Urinary bladder (tissue), 4 donors: Measurements from ENCODE around the gene SH3RF3. TPM values are rescaled to one million over a fixed set of nuclear protein-coding genes. Genes with fewer than 3 reads are reported as not detected.

Experiments
- DNase-seq: peaks from one replicate; pipeline ENCODE4 v3.0.0-alpha.2; 2015; ENCODE audit errors: extremely low spot score
- H3K27ac ChIP-seq: one replicate; pipeline ENCODE4 v1.5.1; 2013; ENCODE audit warnings: low read depth, mild to moderate bottlenecking, moderate library complexity
- H3K36me3 ChIP-seq: one replicate; pipeline ENCODE4 v1.6.1; 2013; ENCODE audit warnings: mild to moderate bottlenecking, moderate library complexity; ENCODE audit not compliant: insufficient read depth
- H3K4me1 ChIP-seq: one replicate; pipeline ENCODE4 v1.6.1; 2013; ENCODE audit warnings: mild to moderate bottlenecking, moderate library complexity; ENCODE audit not compliant: insufficient read depth
- H3K4me3 ChIP-seq: one replicate; pipeline ENCODE4 v1.5.1; 2013; ENCODE audit warnings: low read depth, low read length
- whole genome bisulfite sequencing: extraction: QIAGEN DNeasy Blood & Tissue Kit; methylation state at CpG from one replicate; pipeline ENCODE4 v1.1.7; 2013; 5-methylcytosine and 5-hydroxymethylcytosine counted together
- polyA plus RNA-seq: library from polyadenylated mRNA; stranded (reverse); fragments of 200-250 nt; gene quantifications from one replicate; pipeline ENCODE4 v1.2.3, GENCODE V29; 2013
- total RNA-seq: library from RNA; depleted of rRNA; stranded (reverse); fragments of >200 nt; gene quantifications from one replicate; pipeline ENCODE4 v1.2.3, GENCODE V29; 2014
- donor health status: healthy with polysubstance abuse.
- donor health status: healthy.

The SH3RF3 gene
- total and polyA plus RNA-seq, 2 donors = 3.6 to 12.6 TPM

DNA sequence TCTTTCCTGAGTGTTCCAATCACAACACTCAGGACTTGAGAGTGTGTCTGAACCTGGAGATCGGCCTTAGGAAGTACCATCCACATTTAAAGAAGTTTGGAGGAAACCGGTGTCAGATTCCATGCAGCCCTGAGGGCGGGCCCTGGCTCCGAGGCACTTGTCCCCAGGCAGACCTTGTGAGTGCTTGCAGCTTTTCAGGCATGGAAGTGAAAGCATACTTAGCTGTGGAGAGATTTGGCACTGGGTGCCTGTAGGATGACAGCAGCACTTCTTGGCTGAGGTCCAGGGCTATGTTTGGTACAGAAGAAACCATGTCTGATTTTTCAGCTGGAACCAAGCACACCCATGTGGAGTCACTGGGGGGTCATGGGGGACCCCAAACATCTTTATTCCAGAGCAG, 253.9 kb downstream of the SH3RF3 start:
- H3K36me3 ChIP-seq = no peaks in the 10 kb centered on the region
- DNase-seq = peak; percentile 13
- H3K4me3 ChIP-seq = no peak overlapping the region
- no peaks in the 10 kb centered on the region for H3K4me1 ChIP-seq
- 27% methylated on average over 4 of the region's 4 CpGs for WGBS
- no peak overlapping the region for H3K27ac ChIP-seq

DNA sequence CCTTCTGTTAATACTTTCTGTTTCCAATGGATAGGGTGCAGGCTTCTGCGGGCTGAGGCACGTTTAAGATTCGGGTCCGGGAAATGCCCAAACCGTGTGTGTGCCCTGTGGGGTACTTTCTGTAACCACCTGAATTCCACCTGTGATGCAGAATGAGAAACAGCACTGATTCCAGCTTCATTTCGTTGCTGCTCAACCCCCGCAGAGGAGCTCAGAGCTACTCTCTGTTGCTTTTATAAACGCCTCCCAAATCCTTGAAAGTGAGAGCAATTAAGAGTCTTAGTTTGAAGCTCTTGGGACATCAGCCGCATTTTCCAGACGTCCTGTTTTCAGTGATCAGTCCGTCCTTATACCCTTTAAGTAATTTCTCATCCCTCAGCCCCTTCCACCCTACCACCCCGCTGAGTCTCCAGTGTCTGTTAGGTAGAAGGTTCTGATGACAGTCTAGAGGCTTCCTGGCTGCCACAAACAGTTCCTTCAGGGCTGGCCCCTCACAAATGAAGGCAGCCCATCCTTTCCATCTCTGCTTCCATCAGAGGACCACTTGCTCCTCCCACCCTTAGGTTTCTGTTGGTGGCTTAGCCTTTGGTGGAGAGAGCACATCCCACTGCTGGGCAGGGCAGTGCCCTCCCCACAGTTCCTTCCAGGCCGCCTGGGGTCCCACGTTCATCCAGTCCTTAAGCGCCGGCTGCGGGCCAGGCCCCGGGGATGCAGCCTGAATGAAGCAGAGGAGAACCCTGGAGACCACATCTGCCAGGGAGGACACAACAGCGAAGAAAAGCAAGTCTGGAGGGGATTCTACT, 254.7 kb downstream of the SH3RF3 start:
- Histone ChIP-seq H3K36me3 (no peaks in the 10 kb centered on the region), H3K27ac (no peak overlapping the region), H3K4me1 (no peaks in the 10 kb centered on the region), H3K4me3 (no peak overlapping the region)
- no peak for DNase-seq
- WGBS = 92% methylated on average over 19 of the region's 19 CpGs

DNA sequence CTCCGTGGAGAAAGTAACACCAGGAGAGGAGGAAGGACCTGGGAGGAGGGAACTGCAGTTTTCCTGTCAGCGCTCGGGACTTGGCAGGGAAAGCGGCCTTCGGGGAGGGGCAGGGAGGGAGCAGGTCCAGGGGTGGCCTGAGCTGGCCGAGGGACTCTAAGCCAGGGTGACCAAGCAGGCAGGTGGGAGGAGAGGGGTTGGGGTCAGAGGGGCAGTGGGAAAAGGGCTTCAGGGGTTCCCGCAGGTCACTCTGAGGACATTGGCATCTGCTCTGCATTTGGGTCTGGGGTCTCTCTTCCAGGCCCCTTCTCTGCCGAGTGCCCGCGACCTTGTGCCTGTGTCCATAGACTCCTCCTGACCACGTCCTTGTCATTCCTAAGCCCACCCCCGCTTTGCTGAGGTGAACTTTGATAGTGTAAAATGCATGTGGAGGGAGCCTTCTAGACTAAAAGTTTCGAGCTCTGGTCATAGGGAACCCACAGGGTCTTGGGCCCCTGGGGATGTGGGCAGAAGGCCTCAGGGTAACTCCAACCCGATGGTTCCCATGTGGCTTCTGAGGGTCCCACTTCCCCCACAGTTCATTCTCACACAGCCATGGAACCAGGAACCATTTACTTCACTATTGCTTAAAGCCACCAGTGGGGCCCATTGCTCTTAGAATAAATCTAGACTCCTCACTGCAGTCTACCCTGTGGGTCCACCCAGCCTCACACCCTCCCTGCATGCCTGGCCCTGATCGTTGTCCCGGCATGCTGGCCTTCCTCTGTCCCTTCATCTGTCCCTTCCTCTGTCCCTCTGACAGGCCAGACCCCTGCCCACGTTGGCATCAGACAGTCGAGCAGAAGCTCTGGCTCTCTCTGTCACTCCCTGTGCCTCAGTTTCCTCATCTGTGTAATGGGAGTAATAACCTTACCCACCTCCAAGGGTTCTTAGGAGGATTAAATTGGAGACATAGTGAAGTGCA, 255.6 kb downstream of the SH3RF3 start:
- WGBS = 85% methylated on average over 18 of the region's 18 CpGs
- Histone ChIP-seq H3K36me3 (no peaks in the 10 kb centered on the region), H3K4me1 (no peaks in the 10 kb centered on the region), H3K27ac (no peak overlapping the region), H3K4me3 (no peak overlapping the region)
- DNase-seq = no peak

DNA sequence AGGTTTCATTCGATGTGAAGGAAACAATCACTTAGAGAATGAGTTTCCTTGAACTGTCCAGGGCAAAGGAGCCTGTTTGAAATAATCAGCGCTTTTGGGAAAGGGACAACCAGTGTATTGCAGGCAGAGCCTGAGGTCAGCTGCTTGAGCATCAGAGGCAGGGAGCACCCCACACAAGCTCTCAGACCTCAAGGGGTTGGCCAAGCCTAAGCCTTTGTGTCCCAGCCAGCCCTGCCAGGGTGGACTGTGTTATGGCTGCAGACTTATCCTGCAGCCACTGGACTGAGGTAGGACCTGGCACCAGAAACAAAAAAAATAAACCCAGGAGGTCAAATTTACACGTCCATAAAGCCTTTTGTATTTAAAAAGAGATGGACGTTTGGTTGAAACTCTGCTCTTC, 256.5 kb downstream of the SH3RF3 start:
- DNase-seq = no peak
- no peak overlapping the region for H3K4me3 ChIP-seq
- H3K27ac ChIP-seq = no peak overlapping the region
- WGBS = 74% methylated on average over 4 of the region's 4 CpGs
- no peaks in the 10 kb centered on the region for H3K4me1 ChIP-seq
- H3K36me3 ChIP-seq = no peaks in the 10 kb centered on the region

DNA sequence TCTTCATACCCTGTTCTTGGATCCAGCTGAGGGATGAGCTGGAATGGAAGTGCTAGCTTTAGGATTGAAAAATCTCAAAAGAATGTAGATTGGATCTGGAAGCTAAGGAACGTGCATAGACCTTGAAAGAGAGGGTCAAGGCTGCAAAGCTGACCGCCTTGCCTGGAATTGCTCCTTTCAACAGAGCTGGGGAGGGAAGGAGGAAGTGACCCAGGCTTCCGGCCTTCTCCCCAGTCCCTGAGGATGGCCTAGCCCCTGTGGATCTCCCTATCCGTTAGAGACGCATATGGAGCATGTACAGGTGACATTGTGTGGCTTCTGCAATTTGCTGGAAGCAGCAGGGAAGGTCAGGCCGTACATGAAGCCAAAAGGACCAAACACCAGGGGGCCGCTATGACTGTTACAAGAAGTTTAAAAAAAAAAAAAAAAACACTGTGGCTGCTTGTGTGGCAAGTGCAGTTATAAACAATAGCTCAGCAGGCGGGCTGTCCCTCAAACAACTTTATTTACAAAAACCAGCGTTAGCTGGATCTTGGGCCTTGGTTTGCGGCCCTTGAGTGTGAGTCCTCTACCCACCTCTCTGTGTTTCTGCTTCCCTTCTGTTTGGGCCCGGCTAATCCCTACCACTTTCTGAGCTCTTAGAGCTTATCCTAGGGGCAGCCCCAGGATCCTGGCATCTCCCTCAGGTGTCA, 257.1 kb downstream of the SH3RF3 start:
- Histone ChIP-seq H3K4me3 (no peak overlapping the region), H3K36me3 (no peaks in the 10 kb centered on the region), H3K4me1 (no peaks in the 10 kb centered on the region), H3K27ac (no peak overlapping the region)
- DNase-seq = no peak
- 94% methylated on average over 11 of the region's 11 CpGs for WGBS

DNA sequence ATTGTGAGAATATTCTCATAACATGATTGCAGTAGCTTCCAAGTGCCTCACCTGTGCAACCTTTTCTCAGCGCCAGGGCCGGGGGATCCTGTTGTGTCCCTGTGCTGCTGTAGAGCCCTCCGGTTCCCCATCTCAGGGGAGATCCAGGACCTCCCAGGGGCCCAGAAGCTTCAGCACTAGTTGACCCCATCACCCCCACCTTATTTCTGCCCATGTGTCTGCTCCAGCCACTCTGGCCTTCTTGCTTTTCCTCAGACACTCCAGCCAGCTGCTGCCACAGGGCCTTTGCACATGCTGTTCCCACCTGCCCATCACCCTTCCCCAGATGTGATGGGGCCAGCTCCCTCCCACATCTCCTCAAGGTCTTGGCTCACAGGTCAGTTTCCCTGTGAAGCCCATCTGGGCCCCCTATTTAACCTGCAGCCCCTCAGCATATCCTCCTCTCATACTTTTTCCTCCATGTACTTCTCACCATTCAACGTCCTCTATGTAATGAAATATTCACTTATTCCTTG, 258.3 kb downstream of the SH3RF3 start:
- no peaks in the 10 kb centered on the region for H3K4me1 ChIP-seq
- 98% methylated on average over 4 of the region's 4 CpGs for WGBS
- DNase-seq = no peak
- H3K27ac ChIP-seq = no peak overlapping the region
- no peak overlapping the region for H3K4me3 ChIP-seq
- no peaks in the 10 kb centered on the region for H3K36me3 ChIP-seq

DNA sequence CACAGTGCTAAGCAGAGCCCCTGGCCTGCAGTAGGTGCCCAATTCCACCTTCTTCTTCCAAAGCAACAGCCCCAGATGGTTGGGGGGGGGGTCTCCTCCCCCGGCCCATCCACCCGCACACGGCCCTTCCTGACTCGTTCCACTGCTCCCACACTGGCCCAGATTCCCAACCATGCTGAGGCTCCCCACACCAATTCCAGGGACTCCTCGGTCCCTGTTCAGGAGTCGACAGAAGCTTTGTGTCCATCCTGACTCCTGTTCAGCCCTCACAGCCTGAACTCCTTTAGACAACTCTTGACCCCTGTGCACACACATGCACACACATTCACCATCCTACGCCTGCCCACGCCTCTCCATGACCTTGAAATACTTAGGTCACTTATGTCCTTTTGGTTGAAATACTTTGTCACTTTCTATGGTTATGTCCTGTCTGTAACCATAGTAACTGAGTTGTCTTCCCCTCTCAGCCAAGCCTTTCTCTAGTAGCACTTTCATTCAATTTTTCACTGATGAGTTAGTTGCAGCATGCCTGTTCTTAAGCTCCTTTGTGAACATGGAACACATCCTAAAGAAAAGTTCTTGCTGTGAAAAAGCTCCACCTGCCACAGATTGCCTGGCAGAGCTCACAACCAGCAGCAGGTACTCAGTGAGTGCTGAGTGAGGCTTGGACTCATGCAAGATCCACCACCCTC, 258.9 kb downstream of the SH3RF3 start:
- Histone ChIP-seq H3K36me3 (no peaks in the 10 kb centered on the region), H3K4me1 (no peaks in the 10 kb centered on the region), H3K27ac (no peak overlapping the region), H3K4me3 (no peak overlapping the region)
- DNase-seq = no peak
- WGBS = 92% methylated on average over 8 of the region's 8 CpGs

DNA sequence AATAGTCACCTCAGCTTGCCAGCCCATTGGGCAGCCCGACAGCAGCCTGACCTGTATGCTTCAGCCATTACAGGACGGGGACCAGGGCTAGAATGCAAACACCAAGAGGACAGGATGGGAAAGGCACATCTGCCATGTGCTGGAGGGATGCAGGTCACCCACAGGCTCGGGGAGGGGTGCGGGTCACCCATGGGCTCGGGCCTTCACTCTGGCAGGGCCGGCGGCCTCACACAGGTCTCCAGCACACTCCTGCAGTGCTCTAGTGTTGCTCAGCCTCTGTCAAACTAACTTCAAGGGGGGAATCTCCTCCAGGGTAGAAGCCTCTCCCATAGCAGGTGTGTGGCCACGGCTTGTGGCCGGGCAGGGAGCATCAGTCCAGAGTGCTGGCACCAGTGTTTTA, 262.2 kb downstream of the SH3RF3 start:
- WGBS = 95% methylated on average over 9 of the region's 9 CpGs
- no peak for DNase-seq
- Histone ChIP-seq H3K4me1 (no peaks in the 10 kb centered on the region), H3K36me3 (no peaks in the 10 kb centered on the region), H3K4me3 (no peak overlapping the region), H3K27ac (no peak overlapping the region)

DNA sequence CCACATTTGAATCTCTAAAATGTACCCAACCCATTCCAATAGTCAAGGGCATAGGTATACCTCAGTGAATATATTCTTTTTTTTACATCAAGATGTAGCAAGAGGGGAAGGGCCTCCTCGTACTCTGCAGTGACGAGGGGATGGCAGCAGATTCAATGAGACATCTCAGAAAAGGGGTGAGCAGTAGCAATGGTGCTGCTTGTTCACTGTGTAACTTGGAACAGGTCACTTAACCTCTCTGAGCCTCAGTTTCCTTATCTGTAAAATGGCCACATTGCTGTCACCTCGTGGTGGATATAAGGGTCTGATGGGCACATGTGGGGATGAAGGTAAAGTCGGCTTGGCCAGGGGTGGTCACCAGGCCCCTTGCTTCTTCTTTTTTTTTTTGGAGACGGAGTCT, 263.1 kb downstream of the SH3RF3 start:
- Histone ChIP-seq H3K4me3 (no peak overlapping the region), H3K4me1 (no peaks in the 10 kb centered on the region), H3K36me3 (no peaks in the 10 kb centered on the region), H3K27ac (no peak overlapping the region)
- no peak for DNase-seq
- 98% methylated on average over 5 of the region's 5 CpGs for WGBS

DNA sequence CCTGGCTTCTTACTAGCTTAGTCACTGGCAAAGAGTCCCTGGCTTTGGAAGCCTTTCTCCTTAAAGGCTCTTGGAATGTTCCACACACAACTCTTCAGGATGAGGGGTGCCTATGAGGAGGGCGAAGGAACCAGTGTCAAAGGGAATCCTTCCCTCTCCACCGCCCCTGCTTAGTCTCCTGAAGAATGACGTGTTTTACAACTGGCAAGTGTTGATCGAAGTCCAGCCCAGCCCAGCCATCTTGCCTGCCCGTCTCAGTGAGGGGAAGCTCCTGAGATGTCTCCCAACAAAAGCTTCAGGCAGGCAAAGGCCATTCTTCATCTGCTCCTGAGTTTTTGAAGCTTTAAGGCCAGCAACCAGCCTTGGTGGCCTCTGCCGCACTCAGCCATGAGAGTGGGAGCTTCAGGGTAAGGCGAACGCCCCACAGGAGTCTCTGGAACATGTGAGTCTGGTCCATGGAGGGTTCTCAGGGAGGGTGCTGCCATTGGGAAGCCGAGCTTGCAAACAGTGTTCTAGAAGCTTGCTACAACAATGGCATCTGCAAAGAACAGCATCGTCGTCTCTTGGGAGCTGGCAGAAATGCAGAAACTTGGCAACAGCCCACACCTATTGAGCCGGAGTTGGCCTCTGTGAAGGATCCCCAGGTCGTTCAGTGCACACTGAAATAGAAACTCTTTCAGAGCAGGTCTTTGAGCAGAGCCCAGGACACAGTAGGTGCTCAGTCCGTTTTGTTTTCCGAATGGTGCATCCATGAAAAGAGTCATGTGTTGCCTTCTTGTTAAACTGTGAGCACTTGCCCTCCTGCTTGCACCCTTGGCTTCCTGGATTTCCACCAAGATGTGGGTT, 264.0 kb downstream of the SH3RF3 start:
- Histone ChIP-seq H3K27ac (no peak overlapping the region), H3K4me1 (no peaks in the 10 kb centered on the region), H3K36me3 (no peaks in the 10 kb centered on the region), H3K4me3 (no peak overlapping the region)
- DNase-seq = no peak
- 90% methylated on average over 15 of the region's 15 CpGs for WGBS

DNA sequence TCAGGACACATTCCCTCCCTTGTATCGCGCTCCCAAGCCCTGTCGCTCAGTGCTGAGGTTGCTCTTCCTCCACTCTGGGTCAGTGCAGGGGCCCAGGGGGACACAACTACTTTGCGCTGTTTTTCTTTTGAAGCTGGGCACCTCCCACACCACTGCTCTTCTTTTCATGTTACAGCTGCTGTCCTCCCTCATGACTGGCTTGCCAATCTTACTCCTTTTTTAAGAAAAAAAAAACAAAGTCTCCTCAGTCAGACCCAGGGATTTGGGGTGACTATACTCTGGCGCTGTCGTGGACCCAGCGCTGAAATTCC, 264.6 kb downstream of the SH3RF3 start:
- Histone ChIP-seq H3K27ac (no peak overlapping the region), H3K36me3 (no peaks in the 10 kb centered on the region), H3K4me1 (no peaks in the 10 kb centered on the region), H3K4me3 (no peak overlapping the region)
- WGBS = 97% methylated on average over 7 of the region's 7 CpGs
- DNase-seq = no peak

DNA sequence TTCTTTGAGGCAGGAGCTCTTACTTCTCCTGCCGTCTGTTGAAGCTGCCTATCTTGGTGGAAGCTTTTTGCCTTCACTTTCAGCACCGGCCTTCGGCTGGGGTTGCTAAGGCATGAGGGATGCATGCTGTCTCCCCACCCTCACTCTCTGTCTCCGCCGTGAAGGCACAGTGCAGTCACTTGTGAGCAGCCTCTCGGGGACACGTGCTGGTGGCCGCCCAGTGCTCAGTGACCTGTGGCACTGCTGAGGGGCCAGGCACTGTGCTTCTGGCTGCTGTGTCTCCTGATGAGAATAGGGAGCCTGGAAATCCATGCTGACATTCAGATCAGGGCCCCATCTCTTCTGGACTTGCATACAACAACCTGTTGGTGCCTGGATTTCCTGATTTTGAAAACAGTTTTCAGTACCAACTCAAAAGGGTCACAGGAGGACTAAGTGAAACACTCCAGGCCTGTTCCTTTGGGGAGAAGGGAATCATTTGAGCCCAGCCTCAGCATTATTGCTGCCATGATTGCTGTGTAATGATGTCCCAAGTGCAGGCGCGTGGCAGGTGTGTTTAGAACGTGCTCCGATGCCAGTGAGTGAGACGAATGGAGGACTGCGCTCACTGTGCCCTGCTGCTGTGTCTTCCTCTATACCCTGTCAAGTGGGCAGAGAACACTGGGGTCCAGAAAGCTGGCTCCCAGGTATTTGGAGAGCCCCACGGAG, 266.6 kb downstream of the SH3RF3 start:
- Histone ChIP-seq H3K27ac (no peak overlapping the region), H3K4me1 (no peaks in the 10 kb centered on the region), H3K36me3 (no peaks in the 10 kb centered on the region), H3K4me3 (no peak overlapping the region)
- no peak for DNase-seq
- WGBS = 87% methylated on average over 15 of the region's 15 CpGs
